NAMALWA (cell line): ENCODE measurements around the gene RGS9.
"Not testable (repeated sequence)": the region's sequence is repeated elsewhere in the genome, so short reads cannot be mapped to it uniquely, and the experiment has no call there.

Experiments
- DNase-seq: peaks from one replicate; pipeline ENCODE4 v3.0.0-alpha.2; 2015; ENCODE audit warnings: low spot score

Gene RGS9

GRCh38 chr17:65137021-65137939 lies at the start of gene RGS9:
Gene RGS9, plus strand, starts transcription at chr17:65137370. Its CDS starts 171 bp downstream, at chr17:65137541.
- DNase-seq = peak; percentile 93

DNA sequence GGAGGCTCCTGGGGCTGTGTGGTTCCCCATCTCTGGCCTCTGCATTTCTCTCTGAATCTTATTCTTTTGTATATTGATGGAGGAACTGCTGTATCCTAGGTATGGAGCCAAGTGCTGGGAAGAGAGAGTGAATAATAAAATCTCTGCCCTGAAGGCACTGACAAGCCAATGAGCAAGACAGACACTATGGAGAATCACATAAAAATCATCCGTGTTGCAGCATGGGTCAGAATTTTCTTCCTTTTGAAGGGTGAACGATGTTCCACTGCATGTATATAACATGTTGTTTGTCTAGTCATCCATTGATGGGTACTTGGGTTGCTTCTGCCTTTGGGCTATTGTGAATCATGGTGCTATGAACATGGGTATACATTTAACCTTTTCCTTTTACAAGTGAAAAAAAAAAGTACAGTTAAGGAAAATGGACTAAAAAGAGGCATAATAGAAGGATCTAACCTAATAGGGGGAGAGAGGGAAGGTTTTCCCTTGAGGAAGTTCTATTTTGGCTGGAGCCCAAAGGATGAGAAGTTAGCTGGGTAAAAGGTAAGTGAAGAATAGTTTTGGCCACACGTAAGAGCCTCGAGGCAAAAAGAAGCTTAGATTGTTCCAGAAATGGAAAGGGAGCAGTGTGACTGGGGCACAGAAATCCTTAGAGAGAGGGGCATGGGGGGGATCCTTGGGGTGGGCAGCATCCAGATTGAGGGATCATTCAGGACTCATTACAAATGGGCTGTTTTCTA lies 48.4 kb upstream of the RGS9 start:
- no peak for DNase-seq

DNA sequence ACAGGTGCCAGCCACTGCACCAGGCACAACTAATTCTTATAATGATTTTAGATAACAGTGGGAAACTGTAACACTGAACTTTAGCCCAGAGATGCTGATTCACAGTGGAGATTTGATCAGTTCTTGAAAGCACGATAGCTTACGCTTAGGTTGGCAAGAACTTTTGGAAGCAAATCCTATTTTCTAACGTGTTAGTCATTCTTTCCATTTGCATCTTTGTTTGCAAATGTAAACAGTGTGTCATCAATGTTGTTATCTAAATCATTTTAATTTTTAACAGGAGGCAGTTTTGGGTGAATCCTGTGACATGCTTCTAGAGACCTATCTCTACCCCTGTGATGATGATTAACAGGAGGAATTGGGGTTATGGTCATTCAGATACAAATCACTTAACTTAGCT lies 44.9 kb upstream of the RGS9 start:
- DNase-seq = no peak

DNA sequence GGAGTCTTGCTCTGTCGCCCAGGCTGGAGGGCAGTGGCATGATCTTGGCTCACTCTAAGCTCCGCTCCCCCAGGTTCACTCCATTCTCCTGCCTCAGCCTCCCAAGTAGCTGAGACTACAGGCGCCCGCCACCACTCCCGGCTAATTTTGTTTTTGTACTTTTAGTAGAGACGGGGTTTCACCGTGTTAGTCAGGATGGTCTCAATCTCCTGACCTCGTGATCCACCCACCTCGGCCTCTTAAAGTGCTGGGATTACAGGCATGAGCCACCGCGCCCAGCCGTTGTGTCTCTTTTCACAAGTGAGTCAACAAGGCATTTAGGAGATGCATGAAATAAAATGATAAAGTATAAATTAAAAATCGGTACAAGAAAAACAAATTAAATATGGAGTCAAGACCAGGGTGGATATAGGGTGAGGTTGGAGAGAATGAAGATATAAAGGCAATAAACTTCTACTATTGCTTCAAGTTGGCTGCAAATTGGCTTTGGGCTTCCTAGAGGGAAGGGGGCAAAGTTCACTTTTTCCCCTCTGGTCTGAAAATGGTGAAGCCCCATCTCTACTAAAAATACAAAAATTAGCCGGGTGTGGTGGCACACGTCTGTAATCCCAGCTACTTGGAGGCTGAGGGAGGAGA lies 44.3 kb upstream of the RGS9 start:
- not testable (repeated sequence) for DNase-seq

DNA sequence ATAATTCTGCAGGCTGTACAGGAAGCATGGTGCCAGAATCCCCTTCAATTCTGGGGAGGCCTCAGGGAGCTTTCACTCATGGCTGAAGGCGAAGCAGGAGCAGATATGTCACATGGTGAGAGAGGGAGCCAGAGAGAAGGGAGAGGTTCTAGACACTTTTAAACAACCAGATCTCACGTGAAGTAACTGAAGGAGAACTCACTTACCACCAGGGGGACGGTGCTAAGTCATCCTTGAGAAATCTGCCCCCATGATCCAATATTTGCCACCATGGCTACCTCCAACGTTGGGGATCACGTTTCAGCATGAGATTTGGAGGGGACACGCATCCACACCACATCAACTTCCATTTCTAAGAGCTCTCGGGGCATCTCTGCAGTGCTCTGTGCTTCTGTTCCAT lies 43.2 kb upstream of the RGS9 start:
- peak; percentile 41 for DNase-seq

DNA sequence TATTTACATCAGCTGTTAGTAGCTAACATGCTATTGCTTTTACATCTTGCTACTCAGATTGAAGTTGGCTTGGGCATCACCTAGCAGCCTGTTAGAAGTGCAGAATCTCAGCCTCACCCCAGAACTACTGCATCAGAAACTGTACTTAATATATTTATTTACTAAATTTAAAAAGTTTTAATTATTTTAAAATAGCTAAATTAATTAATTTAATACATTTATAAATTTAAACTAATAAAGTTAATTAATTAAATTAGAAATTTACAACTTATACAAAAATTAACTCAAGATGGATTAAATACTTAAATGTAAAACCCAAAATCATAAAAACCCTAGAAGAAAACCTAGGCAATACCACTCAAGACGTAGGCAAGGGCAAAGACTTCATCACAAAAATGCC lies 41.7 kb upstream of the RGS9 start:
- no peak for DNase-seq

GRCh38 chr17:65096382-65096781 lies 40.8 kb upstream of the RGS9 start:
- not testable (repeated sequence) for DNase-seq

GRCh38 chr17:65097110-65097509 lies 40.1 kb upstream of the RGS9 start:
- no peak for DNase-seq

DNA sequence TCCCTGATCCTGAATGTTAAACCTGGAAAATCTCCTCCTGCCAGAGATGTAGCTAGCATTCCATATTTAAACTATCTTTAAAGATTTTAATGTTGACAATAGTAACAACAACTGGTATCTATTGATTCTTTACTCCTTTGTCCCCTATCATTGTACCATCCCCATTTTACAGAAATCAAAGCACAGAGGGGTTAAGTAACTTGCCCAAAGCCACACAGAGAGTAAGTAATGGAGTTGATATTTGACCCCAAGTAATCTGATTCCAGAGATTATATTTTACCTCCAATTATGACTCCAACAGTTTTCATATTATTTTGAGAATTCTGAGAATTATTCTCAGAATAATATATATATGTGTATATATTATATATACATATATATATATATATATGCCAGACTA lies 37.7 kb upstream of the RGS9 start:
- DNase-seq = no peak

DNA sequence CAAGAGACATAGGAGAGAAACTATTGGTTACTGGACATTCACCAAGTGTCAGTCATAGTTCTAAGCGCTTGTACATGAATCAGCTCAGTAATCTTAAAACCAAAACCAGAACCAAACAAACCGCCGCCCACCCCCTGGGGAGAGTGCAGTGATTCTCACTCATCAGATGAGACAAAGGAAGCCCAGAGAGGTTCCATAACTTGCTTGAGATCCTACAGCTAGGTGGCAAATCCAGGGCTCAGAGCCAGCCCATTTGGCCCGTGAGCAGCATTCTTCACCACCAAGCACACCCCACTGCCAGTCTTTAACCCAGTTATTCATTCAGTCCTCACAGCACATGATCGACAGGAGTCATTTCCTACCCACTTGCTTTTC lies 37.2 kb upstream of the RGS9 start:
- no peak for DNase-seq

DNA sequence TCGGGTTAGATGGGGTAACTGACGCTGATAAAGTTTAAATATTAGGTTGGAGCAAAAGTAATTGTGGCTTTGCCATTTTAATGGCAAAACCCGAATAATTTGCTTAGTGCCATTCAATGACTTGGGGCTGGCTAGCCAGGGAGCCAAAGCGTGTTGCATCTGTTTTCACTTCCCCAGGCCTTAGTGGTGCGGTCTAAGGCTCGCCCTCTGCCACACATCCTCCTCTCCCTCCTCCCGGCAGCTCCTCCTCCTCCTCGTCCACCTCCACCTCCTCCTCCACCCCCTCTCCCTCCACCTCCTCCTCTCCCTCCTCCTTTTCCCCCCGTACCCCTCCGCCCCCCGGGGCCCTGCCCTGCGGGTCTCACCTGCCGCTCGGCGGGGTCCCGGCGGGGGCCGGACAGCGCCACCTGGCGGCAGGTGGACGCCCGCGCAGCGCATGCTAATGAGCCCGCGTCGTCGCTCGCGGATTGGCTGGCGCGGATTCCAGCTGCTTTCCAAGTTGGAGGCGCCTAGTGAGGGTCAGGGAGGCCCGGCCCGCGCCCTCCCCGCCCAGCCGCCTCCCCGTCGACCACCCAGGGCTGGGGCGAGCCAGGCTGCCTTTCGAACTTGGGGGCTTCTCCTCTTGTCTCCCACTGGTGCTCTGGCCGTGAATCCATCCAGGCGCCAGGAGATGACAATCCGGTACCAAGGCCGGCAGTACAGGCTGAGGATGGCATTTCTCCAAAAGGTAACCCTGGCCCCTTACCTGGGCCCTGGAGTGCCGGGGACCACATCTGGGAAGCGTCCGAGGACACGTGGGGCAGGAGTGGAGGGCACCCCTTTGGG lies 36.6 kb upstream of the RGS9 start:
- DNase-seq = peak; percentile 90

GRCh38 chr17:65101371-65101770 lies 35.8 kb upstream of the RGS9 start:
- no peak for DNase-seq

DNA sequence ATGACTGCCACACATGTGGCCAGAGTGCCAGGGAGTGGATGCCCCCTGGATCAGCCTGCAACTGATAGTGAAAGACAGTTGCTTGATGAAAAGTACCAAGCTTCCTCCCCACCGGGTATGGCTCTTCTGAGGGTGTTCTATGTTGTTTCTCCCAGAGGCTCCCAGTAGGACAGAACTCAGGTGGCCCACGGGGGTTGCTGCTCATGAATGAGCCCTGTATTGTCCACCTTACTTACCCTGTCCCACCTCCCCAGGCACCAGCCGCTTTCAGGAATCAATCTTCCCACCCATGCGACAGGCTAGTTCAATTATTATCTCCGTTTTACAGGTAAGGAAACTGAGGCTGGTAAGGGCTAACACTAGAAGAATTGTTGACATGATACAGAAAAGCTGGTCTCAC lies 34.9 kb upstream of the RGS9 start:
- no peak for DNase-seq

DNA sequence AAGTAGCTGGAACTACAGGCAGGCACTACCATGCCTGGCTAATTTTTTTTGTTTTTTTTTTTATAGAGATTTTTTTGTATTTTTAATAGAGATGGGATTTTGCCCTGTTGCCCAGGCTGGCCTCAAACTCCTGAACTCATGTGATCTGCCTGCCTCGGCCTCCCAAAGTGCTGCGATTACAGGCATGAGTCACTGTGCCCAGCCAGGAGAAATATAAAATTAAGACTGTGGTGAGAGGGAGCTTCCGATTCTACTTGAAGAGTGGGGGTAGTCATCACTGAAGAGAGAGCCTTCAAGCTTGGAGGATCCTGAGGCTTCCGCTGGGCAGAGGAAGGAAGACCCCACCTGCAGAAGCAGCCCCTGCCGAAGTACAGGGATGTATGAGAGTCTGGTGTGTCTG lies 34.4 kb upstream of the RGS9 start:
- DNase-seq = no peak

DNA sequence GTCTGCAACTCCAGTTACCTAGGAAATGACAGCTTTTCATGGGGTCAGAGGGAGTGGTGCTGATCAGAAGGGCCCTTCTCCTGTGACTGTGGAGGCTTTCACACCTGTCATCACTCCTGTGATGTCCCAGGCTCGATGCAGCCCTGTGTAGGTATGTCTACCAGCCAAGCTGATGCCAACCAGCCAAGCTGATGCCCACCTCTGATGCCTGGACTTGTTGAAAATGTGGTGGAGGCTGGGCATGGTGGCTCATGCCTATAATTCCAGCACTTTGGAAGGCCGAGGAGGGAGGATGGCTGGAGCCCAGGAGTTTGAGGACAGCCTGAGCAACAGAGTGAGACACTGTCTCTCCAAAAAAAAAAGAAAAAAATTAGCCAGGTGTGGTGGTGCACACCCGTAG lies 33.7 kb upstream of the RGS9 start:
- DNase-seq = no peak

- DNase-seq = no peak
Observed at GRCh38 chr17:65103896-65104295, 33.3 kb upstream of the RGS9 start.

DNA sequence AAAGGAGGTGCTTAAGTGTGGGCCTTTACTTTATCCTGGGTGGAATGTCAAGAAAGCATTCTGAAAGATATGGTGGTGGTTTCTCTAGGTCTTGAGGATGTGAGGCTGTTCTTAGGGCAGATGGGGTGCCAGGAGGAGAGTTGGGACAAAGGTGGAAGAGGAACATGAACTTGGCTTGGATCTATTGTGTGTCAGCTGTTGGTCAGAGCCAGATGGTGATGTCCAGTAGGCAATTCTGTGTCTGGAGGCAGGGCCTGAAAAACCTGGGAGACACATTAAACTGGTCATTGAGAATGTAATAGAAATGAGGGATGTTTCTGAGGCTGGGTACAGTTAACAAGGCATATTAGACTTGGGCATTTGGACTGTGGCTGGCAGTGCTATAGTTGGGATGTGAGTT lies 32.6 kb upstream of the RGS9 start:
- DNase-seq = no peak

- no peak for DNase-seq
Observed at GRCh38 chr17:65104973-65105372, 32.2 kb upstream of the RGS9 start.

DNA sequence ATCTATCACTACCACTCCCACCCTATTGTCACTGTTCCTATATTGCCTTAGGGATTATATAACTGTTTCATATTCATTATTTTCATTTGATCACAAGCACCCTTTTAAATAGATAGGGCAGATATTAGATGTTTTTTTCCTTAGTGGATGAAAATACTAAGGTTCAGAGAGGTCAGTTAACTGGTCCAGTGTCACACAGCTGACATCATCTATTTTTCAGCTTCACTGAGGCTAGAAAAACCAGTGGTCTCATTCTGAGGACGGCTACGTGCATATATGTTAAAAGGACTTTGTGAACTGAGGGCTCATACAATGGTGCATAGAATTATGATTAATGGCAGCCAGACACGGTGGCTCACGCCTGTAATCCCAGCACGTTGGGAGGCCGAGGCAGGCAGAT lies 29.0 kb upstream of the RGS9 start:
- no peak for DNase-seq

GRCh38 chr17:65109543-65109942 lies 27.6 kb upstream of the RGS9 start:
- DNase-seq = no peak

- DNase-seq = no peak
Observed at GRCh38 chr17:65109990-65110680, 27.0 kb upstream of the RGS9 start.
